PC-3 (cell line): ENCODE measurements around the gene ELOVL3.

Source experiments
- EZH2 ChIP-seq: fragments of 300-600 bp; sonication (generic); IDR thresholded peaks from one replicate; pipeline ENCODE4 v1.6.1; 2017; ENCODE audit warnings: antibody characterized with exemption, mild to moderate bottlenecking, low read length; ENCODE audit not compliant: unreplicated experiment
- TF ChIP-seq, protein P1 (sequence below): fragments of 300-600 bp; sonication (generic); conservative IDR thresholded peaks from 2 replicates; pipeline ENCODE4 v1.5.1; 2017; ENCODE audit warnings: antibody characterized with exemption, low read depth, mild to moderate bottlenecking, low read length

DNA sequence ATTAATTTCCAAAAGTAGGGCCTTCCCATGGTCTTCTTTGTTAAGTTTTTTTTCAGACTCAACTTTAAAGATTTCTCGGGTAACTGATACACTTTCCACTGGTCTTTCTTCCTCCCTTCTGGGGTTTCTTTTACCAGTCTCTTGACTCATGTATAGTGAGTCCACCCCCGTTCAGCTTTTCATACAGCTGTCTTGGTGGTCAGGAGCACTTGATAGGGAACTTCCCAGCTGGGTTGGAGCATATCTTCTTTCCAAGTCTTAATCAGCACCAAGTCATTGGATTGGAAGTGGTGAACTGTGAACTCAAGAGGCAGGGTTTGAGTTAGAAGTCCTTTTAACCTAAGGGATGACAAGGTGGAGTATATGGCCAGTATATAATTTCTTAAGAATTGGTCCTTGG, 29.2 kb upstream of the ELOVL3 start:
- TF ChIP-seq, protein P1, sequence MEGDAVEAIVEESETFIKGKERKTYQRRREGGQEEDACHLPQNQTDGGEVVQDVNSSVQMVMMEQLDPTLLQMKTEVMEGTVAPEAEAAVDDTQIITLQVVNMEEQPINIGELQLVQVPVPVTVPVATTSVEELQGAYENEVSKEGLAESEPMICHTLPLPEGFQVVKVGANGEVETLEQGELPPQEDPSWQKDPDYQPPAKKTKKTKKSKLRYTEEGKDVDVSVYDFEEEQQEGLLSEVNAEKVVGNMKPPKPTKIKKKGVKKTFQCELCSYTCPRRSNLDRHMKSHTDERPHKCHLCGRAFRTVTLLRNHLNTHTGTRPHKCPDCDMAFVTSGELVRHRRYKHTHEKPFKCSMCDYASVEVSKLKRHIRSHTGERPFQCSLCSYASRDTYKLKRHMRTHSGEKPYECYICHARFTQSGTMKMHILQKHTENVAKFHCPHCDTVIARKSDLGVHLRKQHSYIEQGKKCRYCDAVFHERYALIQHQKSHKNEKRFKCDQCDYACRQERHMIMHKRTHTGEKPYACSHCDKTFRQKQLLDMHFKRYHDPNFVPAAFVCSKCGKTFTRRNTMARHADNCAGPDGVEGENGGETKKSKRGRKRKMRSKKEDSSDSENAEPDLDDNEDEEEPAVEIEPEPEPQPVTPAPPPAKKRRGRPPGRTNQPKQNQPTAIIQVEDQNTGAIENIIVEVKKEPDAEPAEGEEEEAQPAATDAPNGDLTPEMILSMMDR, result no peak
- no peak for TF ChIP-seq EZH2
